NCI-H1048 (cell line): ENCODE results near the gene ATF7.
"Not testable (repeated sequence)": the region's sequence is repeated elsewhere in the genome, so short reads cannot be mapped to it uniquely, and the experiment has no call there.

Experiments
- DNase-seq: peaks from one replicate; lab custom pipeline; 2025; lab: John Stamatoyannopoulos, UW

The ATF7 gene

DNA sequence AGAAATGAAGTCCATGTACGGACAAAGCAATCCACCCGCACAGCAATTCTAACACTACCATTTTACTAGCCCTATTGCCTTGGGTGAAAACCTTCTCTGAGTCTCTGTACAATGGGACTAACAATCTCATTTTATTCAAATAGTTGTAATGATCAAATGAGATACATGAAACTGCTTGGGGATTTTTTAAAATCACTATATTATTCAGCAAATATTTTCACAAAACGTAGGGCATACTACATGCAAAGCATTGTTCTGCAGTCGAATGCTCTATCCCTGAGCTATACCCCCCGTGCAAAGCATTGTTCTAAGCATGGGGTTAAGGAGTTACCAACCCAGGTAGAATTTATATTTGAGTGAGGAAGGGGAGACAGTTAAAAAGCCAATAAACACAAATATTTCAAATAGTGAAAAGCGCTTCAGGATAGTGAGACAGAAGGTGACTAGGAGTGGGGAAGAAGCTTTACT, 554 bp upstream of the ATF7 start:
- DNase-seq, result no peak

DNA sequence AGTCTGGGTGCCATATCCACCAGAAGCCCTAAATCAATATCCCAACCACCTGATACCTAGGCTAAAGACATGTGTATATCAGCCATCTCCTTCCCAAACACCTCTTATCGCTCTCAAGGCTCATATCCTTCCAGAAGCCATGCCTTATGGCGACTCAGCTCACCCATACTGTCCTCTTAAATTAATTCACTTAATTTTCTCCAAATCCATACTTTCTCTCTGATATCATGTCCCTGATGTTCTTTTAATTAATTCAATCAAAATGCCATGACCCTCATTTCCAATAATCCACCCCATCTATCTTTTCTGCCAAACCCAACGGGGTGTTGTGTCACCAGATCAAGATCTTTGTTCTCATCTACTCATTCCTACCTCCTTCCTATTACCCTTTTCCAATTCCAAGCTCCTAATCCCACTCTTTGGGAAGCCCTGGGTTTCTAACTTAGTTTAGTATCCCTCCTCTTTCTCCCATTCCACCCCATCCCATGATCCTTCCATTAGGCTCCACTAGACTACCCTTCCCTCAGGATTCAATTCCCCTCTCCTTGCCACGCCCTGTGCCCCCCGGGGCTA, 723 bp downstream of the ATF7 start:
- DNase-seq, result no peak

DNA sequence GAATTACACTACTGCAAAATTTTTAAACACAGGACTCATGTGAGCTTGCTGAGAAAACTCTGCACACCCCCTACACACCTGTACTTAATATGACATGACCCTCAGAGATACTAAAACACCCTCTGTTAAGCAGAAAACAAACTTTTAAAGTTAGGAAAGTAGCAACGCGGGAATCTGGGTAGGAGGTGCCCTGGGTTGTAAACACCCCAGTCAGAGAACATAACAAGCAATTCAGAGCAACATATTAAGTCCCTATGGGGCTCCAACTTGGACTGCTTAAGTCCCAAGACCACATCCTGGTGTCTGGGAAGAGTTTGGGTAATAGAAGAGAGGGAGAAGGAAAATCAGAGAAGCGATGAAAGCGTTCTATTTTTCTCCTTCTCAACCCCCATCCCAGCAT, 1.2 kb downstream of the ATF7 start:
- DNase-seq, result no peak

DNA sequence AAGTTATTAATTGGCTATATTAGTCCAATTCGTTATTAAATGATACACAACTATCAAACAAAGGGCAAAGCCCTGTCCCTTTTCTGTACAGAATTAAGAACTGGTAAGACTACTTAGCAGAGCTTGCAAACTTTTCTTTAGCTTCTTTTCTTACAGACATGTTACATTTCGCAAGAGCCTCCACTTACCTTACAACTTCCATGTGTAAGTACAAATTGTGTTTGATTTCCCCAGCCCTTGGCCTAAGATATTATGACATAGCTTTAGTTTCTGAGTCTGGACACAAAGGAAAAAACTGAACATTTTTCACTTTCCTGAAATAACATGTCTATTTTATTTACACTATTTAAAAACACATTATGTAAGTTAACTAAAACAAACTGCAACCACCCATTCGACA, 1.7 kb downstream of the ATF7 start:
- DNase-seq, result no peak

DNA sequence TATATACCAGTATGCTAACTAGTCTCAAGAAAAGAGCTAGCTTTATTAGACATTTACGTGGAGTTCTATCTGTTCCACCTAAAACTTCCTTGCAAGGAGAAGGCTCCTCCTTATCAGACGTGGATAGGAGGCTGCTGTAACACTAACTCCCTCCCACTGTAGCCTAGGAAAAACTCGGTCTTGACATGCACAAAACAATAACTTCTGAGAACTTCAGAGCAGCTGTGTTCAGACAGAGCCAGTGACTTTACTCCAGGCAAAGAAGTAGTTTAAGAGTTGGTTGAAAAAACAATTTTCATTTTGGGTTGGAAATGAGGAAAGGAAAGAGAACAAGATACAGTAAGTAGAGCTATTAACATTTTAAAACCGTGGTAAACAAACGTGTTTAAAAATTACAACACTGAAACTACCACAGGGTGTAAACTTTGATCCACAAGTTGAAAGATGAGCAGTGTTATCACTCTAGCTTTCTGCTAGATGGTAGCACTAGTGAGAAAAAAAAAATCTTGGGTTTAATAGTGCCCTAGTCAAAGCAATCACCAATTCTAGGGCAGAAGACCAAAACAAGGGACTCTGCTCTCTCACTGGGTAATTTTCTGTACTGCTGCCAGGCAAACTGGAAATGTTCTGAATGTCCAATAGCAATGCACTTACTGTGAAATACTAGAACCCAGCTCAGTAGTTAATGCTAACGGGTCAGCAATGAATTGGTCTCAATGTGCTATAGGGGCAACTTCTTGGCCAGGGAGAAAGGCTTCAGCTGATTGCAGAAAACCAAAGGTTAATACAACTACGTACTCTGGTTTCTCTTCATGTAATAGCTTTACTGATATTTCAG, 2.4 kb downstream of the ATF7 start:
- no peak for DNase-seq

DNA sequence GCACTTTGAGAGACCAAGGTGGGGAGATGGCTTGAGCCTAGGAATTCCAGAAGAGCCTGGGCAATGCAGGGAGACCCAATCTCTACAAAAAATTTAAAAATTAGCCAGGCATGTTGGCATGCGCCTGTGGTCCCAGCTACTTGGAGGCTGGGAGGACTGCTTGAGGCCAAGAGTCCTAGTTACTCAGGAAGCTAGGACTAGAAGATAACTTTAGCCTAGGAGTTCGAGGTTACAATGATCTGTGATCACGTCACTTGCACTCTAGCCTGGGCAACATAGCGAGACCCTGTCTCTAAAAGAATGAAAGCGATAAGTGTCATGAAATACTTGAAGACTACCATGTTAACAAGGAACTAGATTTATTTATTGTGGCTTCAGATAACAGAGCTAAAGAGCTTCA, 3.5 kb downstream of the ATF7 start:
- no peak for DNase-seq

DNA sequence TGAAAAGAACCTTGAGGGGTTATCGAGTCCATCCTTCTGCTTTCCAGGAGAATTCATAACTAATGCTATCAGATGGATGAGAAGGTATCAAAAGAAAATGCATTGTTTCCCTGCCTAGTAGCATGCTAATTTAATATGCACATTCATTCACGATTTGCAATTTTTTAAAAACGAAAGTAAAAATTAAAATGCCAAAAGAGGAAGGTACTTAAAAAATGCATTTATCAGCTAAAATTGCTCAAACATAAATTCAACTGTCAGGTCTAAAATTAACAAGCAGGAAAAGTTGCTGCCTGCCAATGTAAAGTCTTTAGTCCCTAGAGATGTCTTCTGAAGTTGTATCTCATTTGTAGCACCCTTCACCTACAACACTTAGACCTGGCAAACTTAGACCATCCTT, 7.9 kb downstream of the ATF7 start:
- no peak for DNase-seq

DNA sequence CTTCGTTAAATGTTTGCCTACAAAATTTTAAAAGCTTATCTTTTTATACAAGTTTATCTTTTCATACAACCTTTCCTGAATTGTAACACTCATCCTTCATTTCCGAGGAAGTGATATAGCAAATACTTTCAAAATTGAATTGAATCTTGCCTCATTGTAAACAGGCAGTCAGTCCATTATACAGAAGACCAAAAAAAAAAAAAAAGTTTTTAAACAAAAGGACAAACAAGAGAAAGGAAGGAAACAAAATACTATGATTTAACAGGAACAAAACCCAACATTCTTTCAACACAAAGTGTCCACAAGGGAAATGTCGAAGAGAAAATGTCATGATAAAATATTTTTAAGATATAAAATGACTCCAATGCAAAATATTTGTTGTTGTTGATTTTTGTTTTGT, 8.5 kb downstream of the ATF7 start:
- no peak for DNase-seq

DNA sequence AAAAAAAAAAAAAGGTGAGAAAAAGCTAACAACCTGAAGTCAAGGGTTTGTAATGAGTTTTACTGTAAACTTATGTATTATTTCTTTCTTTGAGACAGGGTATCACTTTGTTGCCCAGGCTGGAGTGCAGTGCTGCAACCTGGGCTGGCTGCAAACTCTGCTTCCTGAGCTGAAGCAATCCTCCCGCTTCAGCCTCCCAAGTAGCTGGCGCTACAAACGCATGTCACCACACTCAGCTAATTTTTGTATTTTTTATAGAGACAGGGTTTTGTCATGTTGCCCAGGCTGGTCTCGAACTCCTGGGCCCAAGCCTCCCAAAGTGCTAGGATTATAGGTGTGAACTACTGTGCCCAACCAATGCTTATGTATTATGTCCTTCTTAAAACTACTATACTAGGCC, 9.2 kb downstream of the ATF7 start:
- no peak for DNase-seq

DNA sequence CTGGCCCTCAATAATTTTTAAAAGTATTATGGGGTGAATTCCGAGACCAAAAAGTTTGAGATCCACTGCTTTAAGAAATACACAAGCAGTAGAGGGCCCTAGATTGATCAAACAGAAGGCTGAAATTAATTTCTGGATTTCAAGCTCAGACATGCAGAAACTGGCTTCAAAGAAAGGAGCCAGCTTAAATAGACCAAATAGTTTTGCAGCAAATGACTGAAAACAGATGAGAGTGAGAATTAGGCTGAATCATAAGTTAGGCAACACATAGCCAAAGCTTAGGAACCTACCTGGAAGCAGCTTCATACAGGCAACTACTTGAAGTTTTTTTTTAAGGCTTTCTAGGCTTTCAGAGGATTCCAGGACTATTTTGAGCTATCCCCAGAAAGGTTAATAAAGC, 12.4 kb downstream of the ATF7 start:
- DNase-seq, result no peak

DNA sequence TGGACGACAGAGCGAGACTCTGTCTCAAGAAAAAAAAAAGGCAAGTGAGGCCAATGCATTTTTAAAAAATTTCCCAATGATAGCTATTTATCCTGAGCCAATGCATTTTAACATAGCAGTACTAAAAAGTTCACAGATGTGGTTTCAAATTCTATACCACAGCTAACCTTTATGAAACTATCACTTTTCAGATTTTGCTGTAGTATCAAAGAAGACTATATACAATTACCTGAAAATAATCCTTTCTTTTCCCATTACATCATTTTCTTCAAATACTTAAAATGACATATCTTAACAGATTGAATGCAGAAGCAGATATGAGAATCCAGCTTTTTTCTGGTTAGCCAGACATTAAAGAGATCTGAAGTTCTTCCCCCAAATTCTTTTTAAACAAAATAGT, 13.2 kb downstream of the ATF7 start:
- DNase-seq, result no peak

DNA sequence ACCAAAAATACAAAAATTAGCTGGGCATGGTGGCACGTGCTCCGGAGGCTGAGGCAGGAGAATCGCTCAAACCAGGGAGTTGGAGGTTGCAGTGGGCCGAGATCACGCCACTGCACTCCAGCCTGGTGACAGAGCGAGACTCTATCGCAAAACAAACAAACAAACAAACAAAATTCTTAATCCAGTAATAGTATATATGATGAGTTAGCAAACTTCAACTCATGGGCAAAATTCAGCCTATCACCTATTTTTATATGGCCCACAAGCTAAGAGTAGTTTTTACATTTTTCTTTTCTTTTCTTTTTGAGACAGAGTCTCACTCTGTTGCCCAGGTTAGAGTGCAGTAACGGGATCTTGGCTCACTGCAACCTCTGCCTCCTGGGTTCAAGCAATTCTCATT, 14.9 kb downstream of the ATF7 start:
- no peak for DNase-seq

DNA sequence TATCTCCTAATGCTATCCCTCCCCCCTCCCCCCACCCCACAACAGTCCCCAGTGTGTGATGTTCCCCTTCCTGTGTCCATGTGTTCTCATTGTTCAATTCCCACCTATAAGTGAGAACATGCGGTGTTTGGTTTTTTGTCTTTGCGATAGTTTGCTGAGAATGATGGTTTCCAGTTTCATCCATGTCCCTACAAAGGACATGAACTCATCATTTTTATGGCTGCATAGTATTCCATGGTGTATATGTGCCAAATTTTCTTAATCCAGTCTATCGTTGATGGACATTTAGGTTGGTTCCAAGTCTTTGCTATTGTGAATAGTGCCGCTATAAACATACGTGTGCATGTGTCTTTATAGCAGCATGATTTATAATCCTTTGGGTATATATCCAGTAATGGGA, 19.5 kb downstream of the ATF7 start:
- not testable (repeated sequence) for DNase-seq

DNA sequence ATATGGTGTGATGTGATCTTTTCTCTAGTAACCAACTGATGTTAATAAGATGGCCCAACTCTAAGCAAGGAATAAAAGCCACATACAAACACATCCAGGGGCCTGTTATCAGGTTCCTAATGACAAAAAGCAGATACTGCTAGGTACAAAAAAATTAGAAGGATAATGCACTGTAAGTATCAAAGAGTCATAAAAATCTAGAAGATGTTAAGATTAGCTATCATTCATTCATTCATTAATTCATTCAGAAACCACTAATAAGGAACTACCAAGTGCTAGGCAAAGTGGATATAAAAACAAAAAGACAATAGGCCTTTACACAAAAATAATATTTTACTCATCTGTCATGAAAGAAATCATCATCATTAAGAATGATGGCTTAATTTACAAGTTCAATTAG, 21.6 kb downstream of the ATF7 start:
- DNase-seq, result no peak

DNA sequence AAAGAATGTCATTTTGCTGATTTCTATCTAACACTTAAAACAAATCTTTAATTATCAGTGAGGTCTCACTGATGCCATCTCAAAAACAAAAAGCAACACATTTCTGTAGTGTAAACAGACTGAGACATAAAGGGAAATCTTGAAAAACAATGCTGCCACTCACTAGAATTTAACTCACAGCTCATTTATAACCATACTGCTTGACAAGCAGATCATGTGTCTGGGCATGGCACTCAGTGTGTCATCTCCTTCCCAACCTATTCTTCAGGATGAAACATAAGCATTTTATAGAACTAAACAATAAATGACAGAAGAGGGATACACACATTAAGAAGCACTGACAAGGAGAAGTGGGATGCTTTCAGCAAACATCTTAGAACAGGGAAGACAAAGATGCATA, 22.4 kb downstream of the ATF7 start:
- no peak for DNase-seq

DNA sequence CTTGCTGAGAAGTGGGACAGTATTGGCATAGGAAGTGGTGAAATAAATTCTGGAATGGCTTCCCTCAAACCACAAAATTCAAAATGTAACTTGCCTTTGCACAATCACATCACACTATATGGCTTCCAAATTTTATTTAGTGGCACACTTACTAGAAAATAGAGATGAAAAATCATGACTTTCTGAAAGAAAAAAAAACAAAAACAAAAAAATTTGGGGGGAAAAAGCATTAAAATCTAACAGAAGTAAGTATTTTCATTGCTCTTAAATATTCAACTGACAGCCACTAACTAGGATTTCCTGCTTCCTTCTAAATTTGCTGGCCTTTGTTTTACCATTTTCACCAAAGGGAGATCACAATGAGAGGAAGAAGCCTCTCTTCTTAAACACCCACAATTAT, 23.0 kb downstream of the ATF7 start:
- no peak for DNase-seq

DNA sequence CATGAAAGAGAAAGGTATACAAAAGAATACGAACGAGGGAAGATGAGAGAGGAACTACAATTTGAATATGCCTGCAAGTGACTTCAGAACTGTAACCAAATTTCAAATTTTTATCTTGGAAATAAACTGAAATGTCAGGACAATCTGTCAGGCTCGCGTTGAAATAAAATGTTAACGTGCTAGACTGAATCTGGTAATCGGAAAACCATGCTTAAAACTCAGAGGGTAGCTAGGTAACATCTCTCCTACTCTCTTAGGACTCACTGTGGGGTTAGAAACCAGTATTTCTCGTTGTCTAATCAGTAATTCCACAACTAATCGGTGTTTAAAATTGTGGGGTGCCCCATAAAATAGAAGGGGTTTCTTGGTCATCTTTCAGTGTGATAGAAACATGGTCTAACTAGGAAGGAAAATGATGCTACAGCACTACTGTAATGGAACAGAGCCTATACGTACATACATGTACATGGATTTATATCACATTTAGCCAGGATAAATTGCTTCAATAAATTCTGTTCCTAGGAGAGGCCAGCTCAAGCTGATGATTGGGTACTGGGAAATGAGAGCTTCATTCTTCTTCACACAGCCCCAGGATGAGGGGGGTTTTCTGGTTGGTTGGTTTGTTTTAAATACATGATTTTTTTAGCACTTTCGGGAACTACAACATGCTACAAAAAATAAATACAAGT, 23.9 kb downstream of the ATF7 start:
- no peak for DNase-seq

DNA sequence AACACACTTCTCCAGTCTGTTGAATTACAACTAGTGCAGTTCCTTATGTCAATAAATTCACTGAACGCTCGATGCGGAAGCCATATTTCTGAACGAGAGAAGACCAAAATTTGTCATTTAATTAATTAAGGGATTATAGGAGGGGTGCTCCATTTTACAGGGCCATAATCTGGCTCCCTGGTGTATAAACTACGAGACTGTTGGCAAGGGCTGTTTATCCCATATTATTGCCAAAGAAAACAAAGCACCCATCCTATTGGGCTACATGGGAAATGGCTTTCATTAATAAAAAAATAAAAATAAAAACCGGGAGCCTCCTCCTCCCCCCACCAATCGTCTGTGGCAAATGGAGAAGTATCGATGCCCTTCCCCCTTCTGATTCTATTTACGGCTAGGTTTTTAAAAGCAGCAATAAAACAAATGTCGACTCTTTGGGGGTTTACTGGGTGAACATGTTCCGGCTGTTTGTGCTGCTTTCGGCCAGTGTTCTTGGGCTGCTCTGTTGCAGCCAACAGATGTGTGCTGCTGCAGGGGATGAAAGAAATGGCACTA, 24.8 kb downstream of the ATF7 start:
- no peak for DNase-seq

DNA sequence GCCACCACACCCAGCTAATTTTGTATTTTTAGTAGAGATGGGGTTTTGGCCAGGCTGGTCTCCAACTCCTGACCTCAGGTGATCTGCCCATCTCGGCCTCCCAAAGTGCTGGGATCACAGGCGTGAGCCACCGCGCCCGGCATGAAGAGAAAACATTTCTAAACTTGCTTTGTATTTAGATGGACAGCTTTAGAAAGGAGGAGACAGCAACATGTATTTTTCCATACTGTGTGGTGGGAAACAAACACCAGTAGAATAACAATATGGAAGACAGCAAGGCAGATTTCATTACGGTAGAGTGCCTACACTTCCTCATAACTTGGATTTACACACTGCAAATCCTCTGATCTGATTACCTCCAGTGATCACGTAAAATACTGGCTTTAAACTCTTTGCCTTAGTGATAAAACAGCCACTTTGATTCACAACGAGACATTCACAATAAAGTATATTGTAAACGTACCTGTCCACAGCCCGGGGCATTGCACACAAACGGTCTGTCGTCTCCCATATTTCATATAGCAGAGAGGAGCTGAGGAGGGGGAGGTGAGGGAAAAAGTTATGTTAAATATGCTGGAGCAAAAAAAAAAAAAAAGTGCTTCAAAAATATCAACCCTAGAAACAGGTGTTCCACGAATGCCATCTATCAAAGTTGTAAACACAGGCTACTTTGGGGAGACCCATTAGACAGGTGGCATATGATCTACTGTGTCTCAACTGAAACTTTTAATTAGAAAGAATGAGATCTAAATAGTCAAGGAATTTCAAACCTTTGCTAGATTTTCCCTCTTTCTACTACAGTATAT, 25.5 kb downstream of the ATF7 start:
- no peak for DNase-seq

DNA sequence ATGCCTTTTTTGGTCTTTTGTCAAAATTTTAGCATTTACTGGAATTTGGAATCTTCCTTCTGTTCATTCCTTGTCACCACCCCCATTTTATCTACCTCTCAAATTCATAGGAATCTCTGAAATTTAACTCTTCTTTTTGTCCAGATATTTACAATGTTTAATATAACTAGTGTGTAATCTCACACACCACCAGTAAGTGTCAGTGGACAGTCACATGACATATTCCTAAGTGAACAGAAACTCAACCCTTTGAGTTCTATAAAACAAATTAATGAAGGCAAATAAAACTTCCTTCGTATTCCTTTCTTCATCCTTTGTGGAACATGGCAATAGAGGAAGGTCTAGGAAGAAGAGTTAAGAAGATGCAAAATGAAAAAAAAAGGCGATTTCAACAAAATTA, 26.6 kb downstream of the ATF7 start:
- DNase-seq, result no peak

DNA sequence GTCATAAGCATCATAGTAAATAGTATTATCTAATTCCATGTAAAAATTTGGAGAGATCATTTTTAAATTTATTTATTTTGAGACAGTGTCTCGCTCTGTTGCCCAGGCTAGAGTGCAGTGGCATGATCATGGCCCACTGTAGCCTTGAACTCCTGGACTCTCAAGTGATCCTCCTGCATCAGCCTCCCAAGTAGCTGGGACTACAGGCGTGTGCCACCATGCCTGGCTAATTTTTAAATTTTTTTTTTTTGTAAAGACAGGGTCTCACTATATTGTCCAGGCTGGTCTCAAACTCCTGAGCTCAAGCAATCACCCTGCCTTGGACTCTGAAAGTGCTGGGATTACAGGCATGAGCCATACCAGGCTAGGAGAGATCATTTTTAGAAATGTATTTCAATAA, 27.2 kb downstream of the ATF7 start:
- DNase-seq, result not testable (repeated sequence)

DNA sequence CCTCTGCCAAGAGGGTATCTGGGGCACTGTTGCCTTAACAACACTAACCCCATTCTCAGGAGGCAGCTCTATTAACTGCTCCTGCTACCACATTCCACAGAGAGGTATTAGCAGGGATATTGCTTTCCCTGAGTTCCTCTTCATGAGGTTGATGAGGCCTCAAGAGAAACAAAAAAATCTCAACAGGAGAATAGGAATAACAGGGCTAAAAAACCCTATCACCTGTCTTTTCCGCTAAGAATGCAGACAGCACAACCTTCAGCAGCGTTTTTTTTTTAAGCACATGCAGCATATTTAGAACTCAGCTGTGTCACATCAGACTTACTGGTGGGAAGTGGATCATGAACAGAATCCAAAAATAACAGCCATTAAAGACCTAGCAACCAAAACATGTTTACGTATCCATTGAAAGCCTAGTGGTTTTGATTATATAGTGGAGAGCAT, 29.2 kb downstream of the ATF7 start:
- DNase-seq, result no peak
